GM12878 (cell line): ENCODE data around the gene PDHA2. TPM values are rescaled to one million over a fixed set of nuclear protein-coding genes. Genes with fewer than 3 reads are reported as not detected.

Source experiments
- ATAC-seq: fragments of 200-7000 bp; cut with Tn5 transposase; 3 replicates; pipeline ENCODE4 v1.9.1; 2020; ENCODE audit warnings: mild to moderate bottlenecking, moderate library complexity
- BruUV-seq: library from RNA; stranded (reverse); fragments of 400-500 nt; replicated peaks from 2 replicates; lab custom pipeline; 2021; lab: Mats Ljungman, UMichigan
- CTCF ChIA-PET: fragments of 300-600 bp; sonication (Branson Sonifier 250); formaldehyde crosslinking; extraction: SDS; loops from one replicate; lab custom pipeline; 2021; ENCODE audit warnings: inconsistent platforms; lab: Yijun Ruan, JAX
- POLR2A ChIA-PET: fragments of 350-600 bp; formaldehyde crosslinking; extraction: SDS; loops from one replicate; lab custom pipeline; 2021; ENCODE audit warnings: inconsistent platforms; lab: Charles Lee
- RAD21 ChIA-PET: fragments of 300-600 bp; sonication (Branson Sonifier 250); formaldehyde crosslinking; loops from one replicate; lab custom pipeline; 2023; ENCODE audit warnings: antibody characterized with exemption; ENCODE audit not compliant: unreplicated experiment; lab: Charles Lee
- SMC1A ChIA-PET: fragments of 300-600 bp; sonication (Branson Sonifier 250); formaldehyde crosslinking; loops from one replicate; lab custom pipeline; 2023; ENCODE audit not compliant: unreplicated experiment, uncharacterized antibody; lab: Charles Lee
- DNase-seq: peaks from one replicate; pipeline ENCODE4 v3.0.0-alpha.2; 2011; ENCODE audit warnings: low read depth, low spot score
- FAIRE-seq: peaks from 3 replicates; lab custom pipeline; 2011; peaks lifted over from hg19 to GRCh38; lab: Jason Lieb, UNC
- H2AFZ ChIP-seq: 2 replicates; pipeline ENCODE4 v1.6.0; 2011; ENCODE audit warnings: low read depth, low read length, control low read depth; ENCODE audit not compliant: control insufficient read depth
- H3K27ac ChIP-seq: 2 replicates; pipeline ENCODE4 v1.5.1; 2011; ENCODE audit warnings: control low read depth; ENCODE audit not compliant: control insufficient read depth, insufficient read depth
- H3K27me3 ChIP-seq, 2 experiments: replicated peaks in 1 of 2; 2 replicates each; pipeline versions ENCODE4 v1.6.0 to v1.6.1; 2011; ENCODE audit warnings: low read length in 1 of 2; ENCODE audit not compliant: control insufficient read depth in 2 of 2, insufficient read depth in 2 of 2
- H3K36me3 ChIP-seq, 2 experiments: 2 replicates each; pipeline ENCODE4 v1.5.1; 2011; ENCODE audit warnings: low read length in 1 of 2; ENCODE audit not compliant: control insufficient read depth in 2 of 2, insufficient read depth in 2 of 2
- H3K4me1 ChIP-seq: 2 replicates; pipeline ENCODE4 v1.6.1; 2011; ENCODE audit warnings: mild to moderate bottlenecking, low read length, moderate library complexity, mixed read lengths; ENCODE audit not compliant: control insufficient read depth, insufficient read depth
- H3K4me2 ChIP-seq: 2 replicates; pipeline ENCODE4 v1.6.0; 2011; ENCODE audit warnings: control low read depth; ENCODE audit not compliant: control insufficient read depth, insufficient read depth
- H3K4me3 ChIP-seq: fragments of 200-600 bp; sonication (generic); 2 replicates; pipeline ENCODE4 v1.5.1; 2016
- H3K79me2 ChIP-seq: 2 replicates; pipeline ENCODE4 v1.6.0; 2011; ENCODE audit warnings: low read length; ENCODE audit not compliant: control insufficient read depth, insufficient read depth
- H3K9ac ChIP-seq: 2 replicates; pipeline ENCODE4 v1.8.0; 2011; ENCODE audit warnings: low read length, control low read depth, mixed read lengths; ENCODE audit not compliant: control insufficient read depth, insufficient read depth
- H3K9me3 ChIP-seq: replicated peaks from 3 replicates; pipeline ENCODE4 v1.5.1; 2011; ENCODE audit warnings: mild to moderate bottlenecking, low read length; ENCODE audit not compliant: control insufficient read depth, insufficient read depth
- H4K20me1 ChIP-seq: 2 replicates; pipeline ENCODE4 v1.6.0; 2011; ENCODE audit not compliant: control insufficient read depth, insufficient read depth
- BRCA1 ChIP-seq: IDR thresholded peaks from 2 replicates; pipeline ENCODE4 v1.6.1; 2011; ENCODE audit warnings: low read depth, low read length, improper control_type of control experiment
- CEBPB ChIP-seq, 2 experiments: fragments of 150-350 bp in 1 of 2; IDR thresholded peaks; 2 replicates each; pipeline ENCODE4 v1.6.1; 2012 to 2014; ENCODE audit warnings: low read depth in 2 of 2, low read length in 2 of 2, borderline replicate concordance in 1 of 2, inconsistent platforms in 1 of 2
- CHD2 ChIP-seq: IDR thresholded peaks from 2 replicates; pipeline ENCODE4 v1.6.1; 2011; ENCODE audit warnings: low read depth, low read length, improper control_type of control experiment, borderline replicate concordance
- IKZF1 ChIP-seq: fragments of 450-650 bp; conservative IDR thresholded peaks from 2 replicates; pipeline ENCODE4 v1.6.1; 2017; ENCODE audit warnings: antibody characterized with exemption, mild to moderate bottlenecking
- JUNB ChIP-seq: IDR thresholded peaks from 2 replicates; pipeline ENCODE4 v1.6.1; 2016; ENCODE audit warnings: antibody characterized with exemption, mild to moderate bottlenecking
- MTA3 ChIP-seq: IDR thresholded peaks from 2 replicates; pipeline ENCODE4 v1.6.1; 2012; ENCODE audit warnings: low read length, inconsistent platforms, borderline replicate concordance
- POLR2AphosphoS2 ChIP-seq: IDR thresholded peaks from 2 replicates; pipeline ENCODE4 v1.6.1; 2011; ENCODE audit warnings: low read depth, mild to moderate bottlenecking, low read length, improper control_type of control experiment, moderate library complexity
- POU2F2 ChIP-seq: IDR thresholded peaks from 3 replicates; pipeline ENCODE4 v1.6.1; 2011; ENCODE audit warnings: low read depth, mild to moderate bottlenecking, low read length, borderline replicate concordance
- SREBF2 ChIP-seq: IDR thresholded peaks from 2 replicates; pipeline ENCODE4 v1.6.1; 2012; ENCODE audit warnings: mild to moderate bottlenecking, low read length
- SUZ12 ChIP-seq: fragments of 200-600 bp; sonication (generic); IDR thresholded peaks from one replicate; pipeline ENCODE4 v1.6.1; 2018; ENCODE audit warnings: antibody characterized with exemption, mild to moderate bottlenecking; ENCODE audit not compliant: unreplicated experiment
- TCF12 ChIP-seq: IDR thresholded peaks from 2 replicates; pipeline ENCODE4 v1.6.1; 2011; ENCODE audit warnings: low read depth, mild to moderate bottlenecking, low read length
- WGBS: methylation state at CpG from one replicate; pipeline ENCODE4 v1.1.6; 2016; ENCODE audit warnings: low lambda C conversion rate; ENCODE audit not compliant: insufficient replicate concordance, insufficient coverage; ENCODE audit errors: missing lambda C conversion rate; 5-methylcytosine and 5-hydroxymethylcytosine counted together
- in situ Hi-C: fragments of 300-500 bp; cut with MboI; formaldehyde crosslinking; loops from 9 replicates; pipeline ENCODE4 v1.14.3; 2018; ENCODE audit warnings: mixed read lengths
- intact Hi-C: fragments of 100-400 bp; cut with micrococcal nuclease; formaldehyde crosslinking; loops from one replicate; pipeline ENCODE4 v1.14.2; 2022; ENCODE audit not compliant: unreplicated experiment
- polyA plus RNA-seq, 11 experiments: library from polyadenylated mRNA; depleted of rRNA in 4 of 11; unstranded in 6 of 11; stranded (reverse) in 5 of 11; fragments of >200 nt; fragmentation: Nextera tagmentation in 4 of 11; fragmentation: Illumina TruSeq in 1 of 11; extraction: Ambion mirVana in 4 of 11; extraction: Trizol in 1 of 11; gene quantifications; 1 replicate in 1 of 11; 2 replicates in 10 of 11; pipeline versions ENCODE4 v1.2.1 to v1.2.3, GENCODE V29; 2011 to 2016; ENCODE audit warnings: inconsistent platforms in 2 of 11, missing spikeins in 2 of 11, low read depth in 1 of 11
- total RNA-seq, 4 experiments: library from RNA; depleted of rRNA in 3 of 4; stranded (reverse); fragments of >200 nt in 3 of 4; fragmentation: Illumina TruSeq in 1 of 4; extraction: Trizol in 1 of 4; gene quantifications; 2 replicates each; pipeline versions ENCODE4 v1.2.1 to v1.2.3, GENCODE V29; 2013 to 2021
- TF ChIP-seq, protein P1 (sequence below): IDR thresholded peaks from 2 replicates; pipeline ENCODE4 v1.6.1; 2011; ENCODE audit warnings: borderline replicate concordance, low read depth, mild to moderate bottlenecking, moderate library complexity, mixed read lengths, low read length; ENCODE audit not compliant: insufficient read depth; ENCODE audit errors: extremely low read length
- TF ChIP-seq, protein P2 (sequence below): IDR thresholded peaks from 2 replicates; pipeline ENCODE4 v1.6.1; 2012; ENCODE audit warnings: low read length, inconsistent platforms
- TF ChIP-seq, protein P3 (sequence below): fragments of 450-650 bp; IDR thresholded peaks from 2 replicates; pipeline ENCODE4 v1.6.1; 2016; ENCODE audit warnings: mild to moderate bottlenecking
- TF ChIP-seq, protein P4 (sequence below): IDR thresholded peaks from 2 replicates; pipeline ENCODE4 v1.6.1; 2011; ENCODE audit warnings: mild to moderate bottlenecking, low read depth, low read length, moderate library complexity; ENCODE audit not compliant: insufficient replicate concordance
- TF ChIP-seq, protein P5 (sequence below): fragments of 150-350 bp; IDR thresholded peaks from 2 replicates; pipeline ENCODE4 v1.6.1; 2014; ENCODE audit warnings: mild to moderate bottlenecking, low read depth, low read length

PDHA2 gene
- total and polyA plus RNA-seq, 10 of the 15 experiments (the other 5 are each of a cell fraction or from before 2014, with no cell fraction given): not detected

DNA sequence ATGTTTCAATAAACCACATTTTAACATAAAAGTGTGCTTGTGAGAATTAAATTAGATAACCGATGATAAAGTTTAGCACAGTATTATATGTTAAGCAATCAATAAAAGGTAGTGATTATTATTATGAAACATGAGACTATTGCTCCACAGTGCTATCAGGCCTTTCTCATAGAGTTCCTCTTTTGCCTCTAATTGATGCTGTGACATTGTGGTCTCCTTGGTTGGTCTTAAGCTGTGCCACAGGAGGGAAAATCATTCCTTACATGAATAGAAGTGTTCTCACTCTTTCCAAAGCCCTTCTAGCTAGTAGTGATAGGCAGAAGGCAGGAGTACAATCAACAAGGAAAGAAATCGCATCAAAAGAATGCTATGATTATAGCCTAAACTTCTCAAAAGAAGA is 9.2 kb upstream of the PDHA2 start (continued):
- no peak for TF ChIP-seq POLR2AphosphoS2
- TF ChIP-seq POU2F2: no peak

DNA sequence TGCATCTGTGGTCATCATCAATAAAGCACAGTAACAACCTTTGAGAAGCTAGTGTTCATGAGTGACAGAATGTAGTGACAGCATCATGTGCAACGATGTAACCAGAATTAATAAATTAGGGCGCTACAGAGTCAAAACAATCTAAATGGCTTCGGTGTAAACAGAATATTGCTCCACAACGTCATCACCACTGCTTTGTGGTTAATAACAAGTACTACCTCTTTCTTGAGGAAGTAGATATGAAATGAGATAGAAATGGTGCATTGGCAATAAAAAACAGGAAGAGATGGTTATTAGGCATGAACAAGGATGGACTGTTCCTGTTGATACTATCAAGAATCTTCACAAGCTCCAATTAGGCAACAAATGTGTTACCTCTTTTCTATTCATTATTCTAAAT is 8.7 kb upstream of the PDHA2 start:
- Histone ChIP-seq H3K9ac (no peak overlapping the region), H3K4me1 (no peaks in the 10 kb centered on the region), H3K4me2 (no peak overlapping the region), H4K20me1 (no peaks in the 10 kb centered on the region), H3K36me3 (no peaks in the 10 kb centered on the region), H3K9me3 (no peaks in the 10 kb centered on the region), H3K27me3 (no peaks in the 10 kb centered on the region), H2AFZ (no peak overlapping the region), H3K4me3 (no peak overlapping the region), H3K79me2 (no peaks in the 10 kb centered on the region), H3K27ac (no peak overlapping the region)
- no TSS peak for BruUV-seq
- 29% methylated on average over 4 of the region's 4 CpGs for WGBS
- RAD21 ChIA-PET: no interaction called here
- intact Hi-C loops: loop anchor here (10.0 kb wide), 1 partner anchor 524 kb away; no protein-coding TSS in a partner anchor
- SMC1A ChIA-PET: no interaction called here
- in situ Hi-C loops: no loop called here
- CTCF ChIA-PET: interaction anchor here (0.6 to 1.0 kb wide), 2 partner anchors 12 to 520 kb away, joined by 3 read pairs; no protein-coding TSS in a partner anchor
- no peak for FAIRE-seq
- POLR2A ChIA-PET: no interaction called here
- ATAC-seq: no peak
- DNase-seq: no peak
- TF ChIP-seq SREBF2: no peak
- no peak for TF ChIP-seq IKZF1
- no peak for TF ChIP-seq SUZ12
- TF ChIP-seq CHD2: no peak
- TF ChIP-seq, protein P1, sequence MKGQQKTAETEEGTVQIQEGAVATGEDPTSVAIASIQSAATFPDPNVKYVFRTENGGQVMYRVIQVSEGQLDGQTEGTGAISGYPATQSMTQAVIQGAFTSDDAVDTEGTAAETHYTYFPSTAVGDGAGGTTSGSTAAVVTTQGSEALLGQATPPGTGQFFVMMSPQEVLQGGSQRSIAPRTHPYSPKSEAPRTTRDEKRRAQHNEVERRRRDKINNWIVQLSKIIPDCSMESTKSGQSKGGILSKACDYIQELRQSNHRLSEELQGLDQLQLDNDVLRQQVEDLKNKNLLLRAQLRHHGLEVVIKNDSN: no peak
- no peak for TF ChIP-seq JUNB
- TF ChIP-seq MTA3: no peak
- TF ChIP-seq BRCA1: no peak
- TF ChIP-seq, protein P2, sequence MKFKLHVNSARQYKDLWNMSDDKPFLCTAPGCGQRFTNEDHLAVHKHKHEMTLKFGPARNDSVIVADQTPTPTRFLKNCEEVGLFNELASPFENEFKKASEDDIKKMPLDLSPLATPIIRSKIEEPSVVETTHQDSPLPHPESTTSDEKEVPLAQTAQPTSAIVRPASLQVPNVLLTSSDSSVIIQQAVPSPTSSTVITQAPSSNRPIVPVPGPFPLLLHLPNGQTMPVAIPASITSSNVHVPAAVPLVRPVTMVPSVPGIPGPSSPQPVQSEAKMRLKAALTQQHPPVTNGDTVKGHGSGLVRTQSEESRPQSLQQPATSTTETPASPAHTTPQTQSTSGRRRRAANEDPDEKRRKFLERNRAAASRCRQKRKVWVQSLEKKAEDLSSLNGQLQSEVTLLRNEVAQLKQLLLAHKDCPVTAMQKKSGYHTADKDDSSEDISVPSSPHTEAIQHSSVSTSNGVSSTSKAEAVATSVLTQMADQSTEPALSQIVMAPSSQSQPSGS: no peak
- TF ChIP-seq CEBPB (IDR thresholded peaks at IDR 0.05; ENCODE audit: borderline replicate concordance in 1 of 2, low read depth in 2 of 2, low read length in 2 of 2): no peak
- TF ChIP-seq, protein P3, sequence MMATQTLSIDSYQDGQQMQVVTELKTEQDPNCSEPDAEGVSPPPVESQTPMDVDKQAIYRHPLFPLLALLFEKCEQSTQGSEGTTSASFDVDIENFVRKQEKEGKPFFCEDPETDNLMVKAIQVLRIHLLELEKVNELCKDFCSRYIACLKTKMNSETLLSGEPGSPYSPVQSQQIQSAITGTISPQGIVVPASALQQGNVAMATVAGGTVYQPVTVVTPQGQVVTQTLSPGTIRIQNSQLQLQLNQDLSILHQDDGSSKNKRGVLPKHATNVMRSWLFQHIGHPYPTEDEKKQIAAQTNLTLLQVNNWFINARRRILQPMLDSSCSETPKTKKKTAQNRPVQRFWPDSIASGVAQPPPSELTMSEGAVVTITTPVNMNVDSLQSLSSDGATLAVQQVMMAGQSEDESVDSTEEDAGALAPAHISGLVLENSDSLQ: no peak
- no peak for TF ChIP-seq TCF12
- TF ChIP-seq, protein P4, sequence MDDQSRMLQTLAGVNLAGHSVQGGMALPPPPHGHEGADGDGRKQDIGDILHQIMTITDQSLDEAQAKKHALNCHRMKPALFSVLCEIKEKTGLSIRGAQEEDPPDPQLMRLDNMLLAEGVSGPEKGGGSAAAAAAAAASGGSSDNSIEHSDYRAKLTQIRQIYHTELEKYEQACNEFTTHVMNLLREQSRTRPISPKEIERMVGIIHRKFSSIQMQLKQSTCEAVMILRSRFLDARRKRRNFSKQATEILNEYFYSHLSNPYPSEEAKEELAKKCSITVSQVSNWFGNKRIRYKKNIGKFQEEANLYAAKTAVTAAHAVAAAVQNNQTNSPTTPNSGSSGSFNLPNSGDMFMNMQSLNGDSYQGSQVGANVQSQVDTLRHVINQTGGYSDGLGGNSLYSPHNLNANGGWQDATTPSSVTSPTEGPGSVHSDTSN: no peak
- TF ChIP-seq, protein P5, sequence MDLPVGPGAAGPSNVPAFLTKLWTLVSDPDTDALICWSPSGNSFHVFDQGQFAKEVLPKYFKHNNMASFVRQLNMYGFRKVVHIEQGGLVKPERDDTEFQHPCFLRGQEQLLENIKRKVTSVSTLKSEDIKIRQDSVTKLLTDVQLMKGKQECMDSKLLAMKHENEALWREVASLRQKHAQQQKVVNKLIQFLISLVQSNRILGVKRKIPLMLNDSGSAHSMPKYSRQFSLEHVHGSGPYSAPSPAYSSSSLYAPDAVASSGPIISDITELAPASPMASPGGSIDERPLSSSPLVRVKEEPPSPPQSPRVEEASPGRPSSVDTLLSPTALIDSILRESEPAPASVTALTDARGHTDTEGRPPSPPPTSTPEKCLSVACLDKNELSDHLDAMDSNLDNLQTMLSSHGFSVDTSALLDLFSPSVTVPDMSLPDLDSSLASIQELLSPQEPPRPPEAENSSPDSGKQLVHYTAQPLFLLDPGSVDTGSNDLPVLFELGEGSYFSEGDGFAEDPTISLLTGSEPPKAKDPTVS: no peak
